Spleen (tissue), 11 donors: ENCODE results near the gene ARHGDIG. TPM values are rescaled to one million over a fixed set of nuclear protein-coding genes. Genes with fewer than 3 reads are reported as not detected.

Source experiments
- DNase-seq: peaks from one replicate; pipeline ENCODE4 v3.0.0-alpha.2; 2020
- H3K27ac ChIP-seq, 8 donors: fragments of 200-600 bp; sonication (generic) in 7 of 8; 1 replicate in 4 of 8; 2 replicates in 4 of 8; pipeline versions ENCODE4 v1.5.0 to v1.8.0; 2016 to 2021; ENCODE audit warnings: inconsistent platforms in 4 of 8, mild to moderate bottlenecking in 4 of 8, moderate library complexity in 1 of 8
- H3K27me3 ChIP-seq, 7 donors: fragments of 200-600 bp; sonication (generic) in 6 of 7; replicated peaks in 1 of 7; 1 replicate in 4 of 7; 2 replicates in 3 of 7; pipeline versions ENCODE4 v1.5.0 to v1.8.0; 2016 to 2021; ENCODE audit warnings: inconsistent platforms in 3 of 7, mild to moderate bottlenecking in 1 of 7
- H3K36me3 ChIP-seq, 6 donors: fragments of 200-600 bp; sonication (generic) in 5 of 6; 1 replicate in 4 of 6; 2 replicates in 2 of 6; pipeline versions ENCODE4 v1.5.0 to v1.8.0; 2016 to 2021; ENCODE audit warnings: inconsistent platforms in 2 of 6
- H3K4me1 ChIP-seq, 6 donors: fragments of 200-600 bp; sonication (generic) in 5 of 6; 1 replicate in 3 of 6; 2 replicates in 3 of 6; pipeline versions ENCODE4 v1.5.0 to v1.8.0; 2016 to 2021; ENCODE audit warnings: inconsistent platforms in 3 of 6
- H3K4me3 ChIP-seq, 8 donors: fragments of 200-600 bp; sonication (generic) in 7 of 8; 1 replicate in 4 of 8; 2 replicates in 4 of 8; pipeline versions ENCODE4 v1.5.0 to v1.8.0; 2016 to 2021; ENCODE audit warnings: inconsistent platforms in 4 of 8, mild to moderate bottlenecking in 4 of 8, moderate library complexity in 2 of 8
- H3K9me3 ChIP-seq, 8 donors: fragments of 200-600 bp; sonication (generic) in 7 of 8; 1 replicate in 4 of 8; 2 replicates in 4 of 8; pipeline versions ENCODE4 v1.5.0 to v1.8.0; 2016 to 2021; ENCODE audit warnings: inconsistent platforms in 4 of 8
- CTCF ChIP-seq, 11 experiments: fragments of 200-600 bp in 7 of 11; fragments of 450-650 bp in 4 of 11; sonication (generic) in 4 of 11; IDR thresholded peaks in 8 of 11; conservative IDR thresholded peaks in 3 of 11; 1 replicate in 7 of 11; 2 replicates in 4 of 11; pipeline versions ENCODE4 v1.4.0 to v1.8.0; 2016 to 2021; ENCODE audit warnings: antibody characterized with exemption in 11 of 11, inconsistent platforms in 4 of 11, mild to moderate bottlenecking in 1 of 11
- POLR2A ChIP-seq, 3 donors: fragments of 450-650 bp; IDR thresholded peaks; one replicate each; pipeline ENCODE4 v1.5.1; 2017; ENCODE audit warnings: antibody characterized with exemption in 3 of 3, mild to moderate bottlenecking in 1 of 3
- POLR2AphosphoS5 ChIP-seq, 3 donors: sonication (generic); formaldehyde crosslinking; IDR thresholded peaks; one replicate each; pipeline ENCODE4 v1.5.1; 2017; ENCODE audit warnings: antibody characterized with exemption in 3 of 3
- WGBS, 5 donors: extraction: QIAGEN DNeasy Blood & Tissue Kit in 3 of 5; methylation state at CpG; one replicate each; pipeline versions ENCODE4 v1.1.5 to v1.1.7; 2013 to 2018; 5-methylcytosine and 5-hydroxymethylcytosine counted together
- intact Hi-C: fragments of 100-400 bp; cut with DNase I; formaldehyde crosslinking; loops from one replicate; pipeline ENCODE4 v1.15.0; 2023; ENCODE audit warnings: low total_unique reads
- polyA plus RNA-seq, 3 donors: library from polyadenylated mRNA; stranded (reverse); fragments of 200-250 nt; gene quantifications; one replicate each; pipeline ENCODE4 v1.2.1, GENCODE V29; 2013
- total RNA-seq, 7 donors: library from RNA; depleted of rRNA in 3 of 7; stranded (reverse); fragments of >200 nt in 3 of 7; fragmentation: NEBNext Ultra II Directional in 4 of 7; extraction: Animal tissue kit (Norgen Biotek cat#: 25700) in 4 of 7; gene quantifications; one replicate each; pipeline versions ENCODE4 v1.1.0 to v1.2.1, GENCODE V29; 2016 to 2021
- donor health status: healthy with polysubstance abuse.
- donor health status: DM: no; HTN: no; CAD: no; lungs with moderate emphysema.
- donor health status: DM: no; HTN: no; CAD: no.
- donor health status: Bipolar disorder and iron deficiency.
- donor health status: healthy.
- donor health status: DM: no; HTN: no; CAD: no.
- donor health status: DM: yes; HTN: yes; CAD: no.

ARHGDIG gene
- total and polyA plus RNA-seq, 10 donors, result 0.23 to 0.99 (median 0.26) TPM; not detected in 7

- H3K27me3 ChIP-seq, result no peaks in the 10 kb centered on the region
- no peak overlapping the region for H3K27ac ChIP-seq
- DNase-seq, result no peak
- H3K4me3 ChIP-seq, result no peak overlapping the region
- no peaks in the 10 kb centered on the region for H3K9me3 ChIP-seq
- TF ChIP-seq CTCF (IDR thresholded peaks at IDR 0.05 in 8 of 11, conservative IDR thresholded peaks at IDR 0.05 in 3 of 11), result no peak
- no peak for TF ChIP-seq POLR2A (IDR thresholded peaks at IDR 0.05)
- no peak for TF ChIP-seq POLR2AphosphoS5 (IDR thresholded peaks at IDR 0.05)
- intact Hi-C loops, result no loop called here
- H3K4me1 ChIP-seq, result peaks cover 0 to 7% (median 0%) of the 10 kb centered on the region in 6 donors
- peaks cover 0 to 74% (median 55%) of the 10 kb centered on the region in 6 donors for H3K36me3 ChIP-seq
- WGBS, 5 donors, result 92 to 96% (median 95%) methylated on average over 14 to 35 of the region's 35 CpGs
These were observed 17.1 kb upstream of the ARHGDIG start for GRCh38 chr16:263182-263774.

GRCh38 chr16:263944-264343 is 16.4 kb upstream of the ARHGDIG start:
- DNase-seq, result no peak
- Histone ChIP-seq H3K36me3 (peaks cover 0 to 69% (median 55%) of the 10 kb centered on the region in 6 donors), H3K27ac (no peak overlapping the region), H3K4me3 (no peak overlapping the region), H3K4me1 (peaks cover 0 to 7% (median 0%) of the 10 kb centered on the region in 6 donors), H3K27me3 (no peaks in the 10 kb centered on the region), H3K9me3 (no peaks in the 10 kb centered on the region)
- WGBS, 5 donors, result 94 to 98% (median 95%) methylated on average over 17 of the region's 17 CpGs
- TF ChIP-seq CTCF (IDR thresholded peaks at IDR 0.05 in 8 of 11, conservative IDR thresholded peaks at IDR 0.05 in 3 of 11) (no peak), POLR2A (IDR thresholded peaks at IDR 0.05) (no peak), POLR2AphosphoS5 (IDR thresholded peaks at IDR 0.05) (no peak)
- intact Hi-C loops, result no loop called here

- 91 to 95% (median 92%) methylated on average over 12 to 23 of the region's 23 CpGs for WGBS, 5 donors
- DNase-seq, result no peak
- TF ChIP-seq POLR2AphosphoS5 (IDR thresholded peaks at IDR 0.05), result no peak
- no peak for TF ChIP-seq POLR2A (IDR thresholded peaks at IDR 0.05)
- H3K36me3 ChIP-seq, result peaks cover 0 to 63% (median 55%) of the 10 kb centered on the region in 6 donors
- peaks cover 0 to 7% (median 0%) of the 10 kb centered on the region in 6 donors for H3K4me1 ChIP-seq
- intact Hi-C loops, result no loop called here
- no peaks in the 10 kb centered on the region for H3K27me3 ChIP-seq
- no peaks in the 10 kb centered on the region for H3K9me3 ChIP-seq
- H3K4me3 ChIP-seq, result no peak overlapping the region
- no peak overlapping the region for H3K27ac ChIP-seq
These were observed 15.9 kb upstream of the ARHGDIG start for GRCh38 chr16:264440-264951.

- H3K27me3 ChIP-seq, result no peaks in the 10 kb centered on the region
- H3K4me1 ChIP-seq, result peaks cover 0 to 7% (median 0%) of the 10 kb centered on the region in 6 donors
- no peak for DNase-seq
- no peak overlapping the region for H3K27ac ChIP-seq
- H3K9me3 ChIP-seq, result no peaks in the 10 kb centered on the region
- H3K4me3 ChIP-seq, result no peak overlapping the region
- intact Hi-C loops, result no loop called here
- peaks cover 0 to 57% (median 50%) of the 10 kb centered on the region in 6 donors for H3K36me3 ChIP-seq
- TF ChIP-seq POLR2A (IDR thresholded peaks at IDR 0.05) (no peak), POLR2AphosphoS5 (IDR thresholded peaks at IDR 0.05) (no peak), CTCF (IDR thresholded peaks at IDR 0.05 in 8 of 11, conservative IDR thresholded peaks at IDR 0.05 in 3 of 11) (no peak)
- WGBS, 5 donors, result 89 to 94% (median 91%) methylated on average over 8 to 14 of the region's 14 CpGs
These were observed 15.3 kb upstream of the ARHGDIG start for GRCh38 chr16:265002-265529.
